ENCODE data around the gene COA4. TPM values are rescaled to one million over a fixed set of nuclear protein-coding genes. Genes with fewer than 3 reads are reported as not detected.

Gene COA4
- total and polyA plus RNA-seq, 4 donors: 37.6 to 94.2 (median 76.2) TPM

DNA sequence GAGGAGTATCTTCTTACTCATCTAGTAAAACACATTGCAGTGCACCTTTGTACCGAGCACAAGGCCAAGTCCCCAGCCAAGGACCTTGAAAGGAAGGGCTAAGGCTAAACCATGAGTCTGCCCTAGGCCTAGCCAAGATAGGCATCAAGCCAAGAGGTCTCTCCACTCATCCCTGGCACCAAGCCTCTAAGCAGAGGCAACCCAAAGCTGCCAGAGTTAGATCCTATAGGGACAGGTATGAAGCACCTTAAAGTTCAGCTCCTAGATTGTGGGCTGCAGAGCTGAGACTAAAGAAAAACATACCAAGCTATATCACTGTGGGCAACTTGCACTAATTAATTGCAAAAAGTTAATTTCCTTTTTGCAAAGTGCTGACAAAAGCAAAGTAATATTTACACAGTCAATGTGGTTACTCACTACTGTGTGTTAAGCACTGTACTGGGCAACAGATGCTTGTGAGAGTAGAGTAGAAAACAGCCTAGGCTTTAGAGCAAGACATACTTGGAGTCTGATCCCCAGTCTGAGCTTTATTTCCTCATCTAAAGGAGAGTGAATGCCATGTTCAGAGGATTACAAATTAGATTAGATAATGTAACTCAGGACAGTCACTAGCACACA lies 7.2 kb downstream of the COA4 start:
- H3K4me1 ChIP-seq (ENCODE audit: control insufficient read depth in 4 of 4, insufficient read depth in 4 of 4, low read length in 3 of 4): peaks cover 0 to 19% (median 8%) of the 10 kb centered on the region in 4 donors
- H3K36me3 ChIP-seq (ENCODE audit: control insufficient read depth in 4 of 4, insufficient read depth in 3 of 4, low read depth in 1 of 4, low read length in 3 of 4): peaks cover 5 to 20% (median 11%) of the 10 kb centered on the region in 4 donors
- no peaks in the 10 kb centered on the region for H3K27me3 ChIP-seq (ENCODE audit: control insufficient read depth in 4 of 4, insufficient read depth in 4 of 4, low read length in 3 of 4)
- H3K4me3 ChIP-seq (ENCODE audit: low read depth in 1 of 3, low read length in 3 of 3): no peak overlapping the region
- TF ChIP-seq FOXA2 (IDR thresholded peaks at IDR 0.05): peak; percentile 30
- no peak for TF ChIP-seq HNF4A (conservative IDR thresholded peaks at IDR 0.05)
- TF ChIP-seq, protein P1, sequence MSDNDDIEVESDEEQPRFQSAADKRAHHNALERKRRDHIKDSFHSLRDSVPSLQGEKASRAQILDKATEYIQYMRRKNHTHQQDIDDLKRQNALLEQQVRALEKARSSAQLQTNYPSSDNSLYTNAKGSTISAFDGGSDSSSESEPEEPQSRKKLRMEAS (IDR thresholded peaks at IDR 0.05): peak; percentile 6
- H3K9ac ChIP-seq (ENCODE audit: low read depth in 1 of 2, low read length in 2 of 2): no peak overlapping the region
- DNase-seq (ENCODE audit: low spot score): no peak
- 41% methylated on average over 1 of the region's 1 CpG for WGBS
- no peaks in the 10 kb centered on the region for H3K9me3 ChIP-seq (ENCODE audit: control insufficient read depth in 4 of 4, low read length in 3 of 4)
- no peak overlapping the region for H3K27ac ChIP-seq (ENCODE audit: low read depth in 1 of 2, low read length in 2 of 2)

- Histone ChIP-seq H3K36me3 (ENCODE audit: control insufficient read depth in 4 of 4, insufficient read depth in 3 of 4, low read depth in 1 of 4, low read length in 3 of 4) (peaks cover 0 to 12% (median 7%) of the 10 kb centered on the region in 4 donors), H3K9ac (ENCODE audit: low read depth in 1 of 2, low read length in 2 of 2) (no peak overlapping the region), H3K27me3 (ENCODE audit: control insufficient read depth in 4 of 4, insufficient read depth in 4 of 4, low read length in 3 of 4) (no peaks in the 10 kb centered on the region), H3K9me3 (ENCODE audit: control insufficient read depth in 4 of 4, low read length in 3 of 4) (no peaks in the 10 kb centered on the region), H3K4me1 (ENCODE audit: control insufficient read depth in 4 of 4, insufficient read depth in 4 of 4, low read length in 3 of 4) (peaks cover 0 to 19% (median 8%) of the 10 kb centered on the region in 4 donors), H3K27ac (ENCODE audit: low read depth in 1 of 2, low read length in 2 of 2) (no peak overlapping the region), H3K4me3 (ENCODE audit: low read depth in 1 of 3, low read length in 3 of 3) (no peak overlapping the region)
- DNase-seq (ENCODE audit: low spot score): no peak
- WGBS: 79% methylated on average over 2 of the region's 2 CpGs
- TF ChIP-seq, protein P1 (IDR thresholded peaks at IDR 0.05): no peak
- TF ChIP-seq CTCF (IDR thresholded peaks at IDR 0.05; ENCODE audit: low read depth, low read length, missing input control): no peak
- no peak for TF ChIP-seq SP1 (IDR thresholded peaks at IDR 0.05)
- no peak for TF ChIP-seq FOXA1 (IDR thresholded peaks at IDR 0.05)
- TF ChIP-seq RXRA (IDR thresholded peaks at IDR 0.05): no peak
- no peak for TF ChIP-seq NR2F2 (IDR thresholded peaks at IDR 0.05)
- no peak for TF ChIP-seq JUND (IDR thresholded peaks at IDR 0.05)
- TF ChIP-seq ZBTB33 (IDR thresholded peaks at IDR 0.05): no peak
- TF ChIP-seq FOXA2 (IDR thresholded peaks at IDR 0.05): no peak
These were observed 10.1 kb downstream of the COA4 start for GRCh38 chr11:73866586-73866996.

GRCh38 chr11:73866095-73866579 lies 10.5 kb downstream of the COA4 start:
- no peaks in the 10 kb centered on the region for H3K27me3 ChIP-seq (ENCODE audit: control insufficient read depth in 4 of 4, insufficient read depth in 4 of 4, low read length in 3 of 4)
- no peak overlapping the region for H3K4me3 ChIP-seq (ENCODE audit: low read depth in 1 of 3, low read length in 3 of 3)
- DNase-seq (ENCODE audit: low spot score): no peak
- no peak overlapping the region for H3K9ac ChIP-seq (ENCODE audit: low read depth in 1 of 2, low read length in 2 of 2)
- 94% methylated on average over 5 of the region's 5 CpGs for WGBS
- peaks cover 0 to 13% (median 6%) of the 10 kb centered on the region in 4 donors for H3K36me3 ChIP-seq (ENCODE audit: control insufficient read depth in 4 of 4, insufficient read depth in 3 of 4, low read depth in 1 of 4, low read length in 3 of 4)
- H3K4me1 ChIP-seq (ENCODE audit: control insufficient read depth in 4 of 4, insufficient read depth in 4 of 4, low read length in 3 of 4): peaks cover 0 to 19% (median 8%) of the 10 kb centered on the region in 4 donors
- H3K27ac ChIP-seq (ENCODE audit: low read depth in 1 of 2, low read length in 2 of 2): no peak overlapping the region
- no peaks in the 10 kb centered on the region for H3K9me3 ChIP-seq (ENCODE audit: control insufficient read depth in 4 of 4, low read length in 3 of 4)
- TF ChIP-seq, protein P1 (IDR thresholded peaks at IDR 0.05): no peak
- TF ChIP-seq, protein P2, sequence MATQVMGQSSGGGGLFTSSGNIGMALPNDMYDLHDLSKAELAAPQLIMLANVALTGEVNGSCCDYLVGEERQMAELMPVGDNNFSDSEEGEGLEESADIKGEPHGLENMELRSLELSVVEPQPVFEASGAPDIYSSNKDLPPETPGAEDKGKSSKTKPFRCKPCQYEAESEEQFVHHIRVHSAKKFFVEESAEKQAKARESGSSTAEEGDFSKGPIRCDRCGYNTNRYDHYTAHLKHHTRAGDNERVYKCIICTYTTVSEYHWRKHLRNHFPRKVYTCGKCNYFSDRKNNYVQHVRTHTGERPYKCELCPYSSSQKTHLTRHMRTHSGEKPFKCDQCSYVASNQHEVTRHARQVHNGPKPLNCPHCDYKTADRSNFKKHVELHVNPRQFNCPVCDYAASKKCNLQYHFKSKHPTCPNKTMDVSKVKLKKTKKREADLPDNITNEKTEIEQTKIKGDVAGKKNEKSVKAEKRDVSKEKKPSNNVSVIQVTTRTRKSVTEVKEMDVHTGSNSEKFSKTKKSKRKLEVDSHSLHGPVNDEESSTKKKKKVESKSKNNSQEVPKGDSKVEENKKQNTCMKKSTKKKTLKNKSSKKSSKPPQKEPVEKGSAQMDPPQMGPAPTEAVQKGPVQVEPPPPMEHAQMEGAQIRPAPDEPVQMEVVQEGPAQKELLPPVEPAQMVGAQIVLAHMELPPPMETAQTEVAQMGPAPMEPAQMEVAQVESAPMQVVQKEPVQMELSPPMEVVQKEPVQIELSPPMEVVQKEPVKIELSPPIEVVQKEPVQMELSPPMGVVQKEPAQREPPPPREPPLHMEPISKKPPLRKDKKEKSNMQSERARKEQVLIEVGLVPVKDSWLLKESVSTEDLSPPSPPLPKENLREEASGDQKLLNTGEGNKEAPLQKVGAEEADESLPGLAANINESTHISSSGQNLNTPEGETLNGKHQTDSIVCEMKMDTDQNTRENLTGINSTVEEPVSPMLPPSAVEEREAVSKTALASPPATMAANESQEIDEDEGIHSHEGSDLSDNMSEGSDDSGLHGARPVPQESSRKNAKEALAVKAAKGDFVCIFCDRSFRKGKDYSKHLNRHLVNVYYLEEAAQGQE (IDR thresholded peaks at IDR 0.05): no peak
- TF ChIP-seq FOXA1 (IDR thresholded peaks at IDR 0.05): no peak
- TF ChIP-seq FOXA2 (IDR thresholded peaks at IDR 0.05): no peak
- no peak for TF ChIP-seq EGR1 (IDR thresholded peaks at IDR 0.05; ENCODE audit: low read depth in 2 of 2)
- no peak for TF ChIP-seq CTCF (IDR thresholded peaks at IDR 0.05; ENCODE audit: low read depth, low read length, missing input control)
- TF ChIP-seq TAF1 (conservative IDR thresholded peaks at IDR 0.05): no peak
- TF ChIP-seq, protein P3, sequence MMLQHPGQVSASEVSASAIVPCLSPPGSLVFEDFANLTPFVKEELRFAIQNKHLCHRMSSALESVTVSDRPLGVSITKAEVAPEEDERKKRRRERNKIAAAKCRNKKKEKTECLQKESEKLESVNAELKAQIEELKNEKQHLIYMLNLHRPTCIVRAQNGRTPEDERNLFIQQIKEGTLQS (IDR thresholded peaks at IDR 0.05): no peak
- TF ChIP-seq HNF4G (IDR thresholded peaks at IDR 0.05): no peak
- TF ChIP-seq YY1 (IDR thresholded peaks at IDR 0.05): no peak
